ENCODE results near the gene ZNF689.

The ZNF689 gene

DNA sequence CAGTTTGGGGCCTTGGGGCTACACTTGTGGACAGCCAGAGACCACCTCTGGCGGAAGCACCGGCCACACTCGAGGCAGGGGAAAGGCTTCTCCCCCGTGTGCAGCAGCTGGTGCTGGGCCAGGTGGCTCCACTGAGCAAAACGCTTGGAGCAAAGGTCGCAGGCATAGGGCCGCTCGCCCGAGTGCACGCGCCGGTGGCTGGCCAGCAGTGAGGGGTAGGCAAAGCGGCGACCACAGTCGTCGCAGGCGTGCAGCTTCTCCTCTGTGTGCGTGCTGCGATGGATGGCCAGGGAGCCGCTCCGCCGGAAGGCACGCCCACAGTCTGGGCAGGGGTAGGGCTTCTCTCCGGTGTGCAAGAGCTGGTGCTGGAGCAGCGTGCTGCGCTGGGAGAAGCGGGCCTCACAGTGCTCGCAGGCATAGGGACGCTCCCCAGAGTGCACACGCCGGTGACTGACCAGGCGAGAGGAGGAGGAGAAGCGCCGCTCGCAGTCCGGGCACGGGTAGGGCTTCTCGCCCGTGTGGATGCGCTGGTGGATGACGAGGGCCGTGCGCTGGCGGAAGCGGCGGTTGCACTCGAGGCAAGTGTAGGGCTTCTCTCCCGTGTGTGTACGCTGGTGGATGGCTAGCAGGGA, 5.8 kb downstream of the ZNF689 start:
- no peak overlapping the region for H3K4me3 ChIP-seq (ENCODE audit: low read depth, low read length)
- ChIA-PET CTCF (interaction anchor here (2.6 to 2.7 kb wide), 2 partner anchors 11 to 24 kb away, joined by 13 to 15 read pairs; no protein-coding TSS in a partner anchor), POLR2A (no interaction called here)
- H3K4me1 ChIP-seq (ENCODE audit: control insufficient read depth, insufficient read depth, low read length) = no peaks in the 10 kb centered on the region
- peaks cover 37 to 72% of the 10 kb centered on the region in 2 experiments for H3K36me3 ChIP-seq (ENCODE audit: control insufficient read depth in 2 of 2, insufficient read depth in 1 of 2, low read length in 2 of 2)
- no peaks in the 10 kb centered on the region for H3K9me3 ChIP-seq (ENCODE audit: control insufficient read depth, insufficient read depth, low read depth, low read length)
- no peak overlapping the region for H3K27ac ChIP-seq (ENCODE audit: extremely low read depth, low read depth, low read length)
- TF ChIP-seq ZNF76 (tag by site-specific recombination; IDR thresholded peaks at IDR 0.05; ENCODE audit: borderline replicate concordance, low read depth) = no peak
- peak; percentile 34; the same call in 1 of the 2 replicates for TF ChIP-seq ZNF600 (tag by site-specific recombination; IDR thresholded peaks at IDR 0.05)
- 0 out of 2 replicates have a peak, but pooled peaks have one; percentile 26 for TF ChIP-seq ZNF2 (tag by site-specific recombination; IDR thresholded peaks at IDR 0.05)

DNA sequence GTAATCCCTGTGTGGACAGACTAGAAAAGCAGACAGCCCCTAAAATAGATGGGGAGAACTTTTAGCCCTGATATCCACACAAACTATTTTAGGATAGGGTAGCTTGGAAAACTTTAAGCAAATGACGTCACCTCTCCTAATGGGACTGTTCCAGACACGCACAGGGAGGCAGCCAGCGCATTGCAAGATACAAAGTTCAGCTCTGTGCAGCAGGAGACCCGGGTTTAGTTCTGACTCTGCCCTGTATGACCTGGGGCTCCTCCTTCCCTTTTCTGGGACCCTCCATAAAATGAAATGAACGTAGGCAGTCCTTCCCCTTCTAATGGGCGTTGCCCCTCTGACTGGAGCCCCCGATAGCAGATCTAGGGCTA, 6.3 kb downstream of the ZNF689 start:
- Histone ChIP-seq H3K4me3 (ENCODE audit: low read depth, low read length) (no peak overlapping the region), H3K9me3 (ENCODE audit: control insufficient read depth, insufficient read depth, low read depth, low read length) (no peaks in the 10 kb centered on the region), H3K36me3 (ENCODE audit: control insufficient read depth in 2 of 2, insufficient read depth in 1 of 2, low read length in 2 of 2) (peaks cover 37 to 71% of the 10 kb centered on the region in 2 experiments), H3K4me1 (ENCODE audit: control insufficient read depth, insufficient read depth, low read length) (no peaks in the 10 kb centered on the region), H3K27ac (ENCODE audit: extremely low read depth, low read depth, low read length) (no peak overlapping the region)
- CTCF ChIA-PET = interaction anchor here (0.9 to 2.7 kb wide), 3 partner anchors 12 to 174 kb away, joined by 3 to 15 read pairs (median 13); partner anchors contain the start of gene DCTPP1
- TF ChIP-seq ZNF366 (tag by site-specific recombination; conservative IDR thresholded peaks at IDR 0.05) (no peak), ZNF776 (tag by site-specific recombination; IDR thresholded peaks at IDR 0.05; ENCODE audit: borderline replicate concordance) (no peak), ZNF549 (tag by site-specific recombination; IDR thresholded peaks at IDR 0.05) (no peak), ZBTB21 (tag by site-specific recombination; IDR thresholded peaks at IDR 0.05) (no peak), ZFP69B (tag by site-specific recombination; IDR thresholded peaks at IDR 0.05) (no peak), ZNF394 (tag by site-specific recombination; IDR thresholded peaks at IDR 0.05; ENCODE audit: borderline replicate concordance) (no peak), YY2 (tag by site-specific recombination; IDR thresholded peaks at IDR 0.05) (no peak), ZNF843 (tag by site-specific recombination; IDR thresholded peaks at IDR 0.05) (no peak), HOXD13 (CRISPR knock-in tag; IDR thresholded peaks at IDR 0.05; ENCODE audit: borderline replicate concordance) (no peak), ZNF658 (tag by site-specific recombination; IDR thresholded peaks at IDR 0.05) (no peak)
- TF ChIP-seq, protein P1, sequence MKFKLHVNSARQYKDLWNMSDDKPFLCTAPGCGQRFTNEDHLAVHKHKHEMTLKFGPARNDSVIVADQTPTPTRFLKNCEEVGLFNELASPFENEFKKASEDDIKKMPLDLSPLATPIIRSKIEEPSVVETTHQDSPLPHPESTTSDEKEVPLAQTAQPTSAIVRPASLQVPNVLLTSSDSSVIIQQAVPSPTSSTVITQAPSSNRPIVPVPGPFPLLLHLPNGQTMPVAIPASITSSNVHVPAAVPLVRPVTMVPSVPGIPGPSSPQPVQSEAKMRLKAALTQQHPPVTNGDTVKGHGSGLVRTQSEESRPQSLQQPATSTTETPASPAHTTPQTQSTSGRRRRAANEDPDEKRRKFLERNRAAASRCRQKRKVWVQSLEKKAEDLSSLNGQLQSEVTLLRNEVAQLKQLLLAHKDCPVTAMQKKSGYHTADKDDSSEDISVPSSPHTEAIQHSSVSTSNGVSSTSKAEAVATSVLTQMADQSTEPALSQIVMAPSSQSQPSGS (tag by site-specific recombination; IDR thresholded peaks at IDR 0.05; ENCODE audit: low read depth) = no peak
- TF ChIP-seq, protein P2, sequence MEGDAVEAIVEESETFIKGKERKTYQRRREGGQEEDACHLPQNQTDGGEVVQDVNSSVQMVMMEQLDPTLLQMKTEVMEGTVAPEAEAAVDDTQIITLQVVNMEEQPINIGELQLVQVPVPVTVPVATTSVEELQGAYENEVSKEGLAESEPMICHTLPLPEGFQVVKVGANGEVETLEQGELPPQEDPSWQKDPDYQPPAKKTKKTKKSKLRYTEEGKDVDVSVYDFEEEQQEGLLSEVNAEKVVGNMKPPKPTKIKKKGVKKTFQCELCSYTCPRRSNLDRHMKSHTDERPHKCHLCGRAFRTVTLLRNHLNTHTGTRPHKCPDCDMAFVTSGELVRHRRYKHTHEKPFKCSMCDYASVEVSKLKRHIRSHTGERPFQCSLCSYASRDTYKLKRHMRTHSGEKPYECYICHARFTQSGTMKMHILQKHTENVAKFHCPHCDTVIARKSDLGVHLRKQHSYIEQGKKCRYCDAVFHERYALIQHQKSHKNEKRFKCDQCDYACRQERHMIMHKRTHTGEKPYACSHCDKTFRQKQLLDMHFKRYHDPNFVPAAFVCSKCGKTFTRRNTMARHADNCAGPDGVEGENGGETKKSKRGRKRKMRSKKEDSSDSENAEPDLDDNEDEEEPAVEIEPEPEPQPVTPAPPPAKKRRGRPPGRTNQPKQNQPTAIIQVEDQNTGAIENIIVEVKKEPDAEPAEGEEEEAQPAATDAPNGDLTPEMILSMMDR (tag by site-specific recombination; IDR thresholded peaks at IDR 0.05) = no peak
- TF ChIP-seq, protein P3, sequence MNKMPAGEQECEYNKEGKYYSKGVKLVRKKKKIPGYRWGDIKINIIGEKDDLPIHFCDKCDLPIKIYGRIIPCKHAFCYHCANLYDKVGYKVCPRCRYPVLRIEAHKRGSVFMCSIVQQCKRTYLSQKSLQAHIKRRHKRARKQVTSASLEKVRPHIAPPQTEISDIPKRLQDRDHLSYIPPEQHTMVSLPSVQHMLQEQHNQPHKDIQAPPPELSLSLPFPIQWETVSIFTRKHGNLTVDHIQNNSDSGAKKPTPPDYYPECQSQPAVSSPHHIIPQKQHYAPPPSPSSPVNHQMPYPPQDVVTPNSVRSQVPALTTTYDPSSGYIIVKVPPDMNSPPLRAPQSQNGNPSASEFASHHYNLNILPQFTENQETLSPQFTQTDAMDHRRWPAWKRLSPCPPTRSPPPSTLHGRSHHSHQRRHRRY (tag by site-specific recombination; IDR thresholded peaks at IDR 0.05) = no peak
- POLR2A ChIA-PET = interaction anchor here (1.3 to 1.4 kb wide), 2 partner anchors 12 to 538 kb away, joined by 3 to 6 read pairs; partner anchors contain the start of gene ALDOA

All from HEK293 (cell line).